Breast epithelium (tissue), 3 donors: Measurements from ENCODE around the gene TMEM178B.

ENCODE experiments used
- POLR2A ChIP-seq: fragments of 450-650 bp; IDR thresholded peaks from one replicate; pipeline ENCODE4 v1.6.1; 2016; ENCODE audit warnings: antibody characterized with exemption, mild to moderate bottlenecking, moderate library complexity
- POLR2AphosphoS5 ChIP-seq, 3 donors: sonication (generic); formaldehyde crosslinking; IDR thresholded peaks; one replicate each; pipeline ENCODE4 v1.6.1; 2017; ENCODE audit warnings: antibody characterized with exemption in 3 of 3
- TF ChIP-seq, protein P1 (sequence below), 3 donors: fragments of 450-650 bp; IDR thresholded peaks; one replicate each; pipeline ENCODE4 v1.5.1; 2016 to 2017; ENCODE audit warnings: antibody characterized with exemption in 3 of 3, mild to moderate bottlenecking in 3 of 3, moderate library complexity in 3 of 3

- TF ChIP-seq, protein P1, sequence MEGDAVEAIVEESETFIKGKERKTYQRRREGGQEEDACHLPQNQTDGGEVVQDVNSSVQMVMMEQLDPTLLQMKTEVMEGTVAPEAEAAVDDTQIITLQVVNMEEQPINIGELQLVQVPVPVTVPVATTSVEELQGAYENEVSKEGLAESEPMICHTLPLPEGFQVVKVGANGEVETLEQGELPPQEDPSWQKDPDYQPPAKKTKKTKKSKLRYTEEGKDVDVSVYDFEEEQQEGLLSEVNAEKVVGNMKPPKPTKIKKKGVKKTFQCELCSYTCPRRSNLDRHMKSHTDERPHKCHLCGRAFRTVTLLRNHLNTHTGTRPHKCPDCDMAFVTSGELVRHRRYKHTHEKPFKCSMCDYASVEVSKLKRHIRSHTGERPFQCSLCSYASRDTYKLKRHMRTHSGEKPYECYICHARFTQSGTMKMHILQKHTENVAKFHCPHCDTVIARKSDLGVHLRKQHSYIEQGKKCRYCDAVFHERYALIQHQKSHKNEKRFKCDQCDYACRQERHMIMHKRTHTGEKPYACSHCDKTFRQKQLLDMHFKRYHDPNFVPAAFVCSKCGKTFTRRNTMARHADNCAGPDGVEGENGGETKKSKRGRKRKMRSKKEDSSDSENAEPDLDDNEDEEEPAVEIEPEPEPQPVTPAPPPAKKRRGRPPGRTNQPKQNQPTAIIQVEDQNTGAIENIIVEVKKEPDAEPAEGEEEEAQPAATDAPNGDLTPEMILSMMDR (IDR thresholded peaks at IDR 0.05): no peak
- TF ChIP-seq POLR2A: no peak
- TF ChIP-seq POLR2AphosphoS5 (IDR thresholded peaks at IDR 0.05): no peak
Observed at GRCh38 chr7:141416650-141417270, 342.9 kb downstream of the TMEM178B start.
